Glutamatergic neuron (in vitro differentiated cells): Measurements from ENCODE around the gene ARF1. TPM values are rescaled to one million over a fixed set of nuclear protein-coding genes. Genes with fewer than 3 reads are reported as not detected.

Source experiments
- DNase-seq: peaks from one replicate; pipeline ENCODE4 v3.0.0; 2022
- H3K27ac Mint-ChIP-seq: one replicate; pipeline ENCODE4 v1.8.0; 2020; ENCODE audit warnings: mild to moderate bottlenecking, mixed read lengths, inconsistent platforms; ENCODE audit not compliant: unreplicated experiment
- H3K27me3 Mint-ChIP-seq: one replicate; pipeline ENCODE4 v1.8.0; 2020; ENCODE audit warnings: mild to moderate bottlenecking, moderate library complexity, mixed read lengths, inconsistent platforms; ENCODE audit not compliant: unreplicated experiment
- H3K36me3 Mint-ChIP-seq: one replicate; pipeline ENCODE4 v1.8.0; 2020; ENCODE audit warnings: mild to moderate bottlenecking, mixed read lengths, inconsistent platforms; ENCODE audit not compliant: unreplicated experiment
- H3K4me1 Mint-ChIP-seq: one replicate; pipeline ENCODE4 v1.8.0; 2020; ENCODE audit warnings: mild to moderate bottlenecking, low read depth, mixed read lengths, inconsistent platforms; ENCODE audit not compliant: unreplicated experiment
- H3K4me3 Mint-ChIP-seq: one replicate; pipeline ENCODE4 v1.8.0; 2020; ENCODE audit warnings: mild to moderate bottlenecking, mixed read lengths, inconsistent platforms; ENCODE audit not compliant: unreplicated experiment
- H3K9me3 Mint-ChIP-seq: one replicate; pipeline ENCODE4 v1.8.0; 2020; ENCODE audit warnings: mild to moderate bottlenecking, moderate library complexity, mixed read lengths, inconsistent platforms; ENCODE audit not compliant: unreplicated experiment
- total RNA-seq: library from RNA; stranded (reverse); fragmentation: NEBNext Ultra II Directional; extraction: Animal tissue kit (Norgen Biotek cat#: 25700); gene quantifications from one replicate; pipeline ENCODE4 v1.2.1, GENCODE V29; 2021; ENCODE audit not compliant: unreplicated experiment
- TF ChIP-seq, protein P1 (sequence below): fragments of 200-600 bp; sonication (generic); IDR thresholded peaks from one replicate; pipeline ENCODE4 v1.5.0; 2021; ENCODE audit not compliant: partially characterized antibody, unreplicated experiment

The ARF1 gene
- total RNA-seq, 1 donor from 2014 or later = 222 TPM

DNA sequence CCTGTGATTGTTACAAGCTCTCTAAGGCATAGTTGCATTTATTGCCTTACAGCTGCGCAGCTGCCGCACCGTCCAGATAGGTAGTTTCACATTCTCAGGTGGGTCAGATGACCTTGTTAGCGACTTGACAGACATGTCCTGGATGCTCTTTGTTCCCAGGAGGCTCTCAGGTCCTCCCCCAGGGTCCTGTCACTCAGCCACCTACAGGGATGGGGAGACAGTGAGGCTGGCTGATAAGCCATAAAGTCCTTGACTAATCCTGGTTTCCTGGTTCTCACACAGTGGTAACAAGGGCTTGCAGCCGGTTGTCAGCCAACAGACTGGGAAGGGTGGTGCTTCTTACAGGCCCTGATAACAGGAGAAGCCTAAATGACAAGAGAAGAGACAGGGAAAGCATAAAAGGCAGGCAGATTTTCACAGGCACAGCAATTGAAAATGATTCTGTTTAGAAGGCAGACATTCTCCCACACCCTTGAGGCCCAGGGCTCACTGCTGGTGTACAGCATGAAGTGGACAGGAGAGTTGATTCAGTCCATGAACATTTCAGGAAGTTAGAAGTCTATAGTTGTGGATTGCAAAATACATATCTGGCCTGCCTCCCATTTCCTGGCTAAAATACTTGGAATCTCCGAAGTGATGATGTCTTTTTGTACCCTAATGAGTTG is 2.9 kb downstream of the ARF1 start:
- Mint-ChIP-seq H3K9me3 (peaks cover 9% of the 10 kb centered on the region), H3K4me1 (peaks cover 33% of the 10 kb centered on the region), H3K27me3 (peaks cover 8% of the 10 kb centered on the region), H3K4me3 (peak overlapping the region; percentile 95), H3K27ac (peak overlapping the region; percentile 15), H3K36me3 (no peaks in the 10 kb centered on the region)
- TF ChIP-seq, protein P1, sequence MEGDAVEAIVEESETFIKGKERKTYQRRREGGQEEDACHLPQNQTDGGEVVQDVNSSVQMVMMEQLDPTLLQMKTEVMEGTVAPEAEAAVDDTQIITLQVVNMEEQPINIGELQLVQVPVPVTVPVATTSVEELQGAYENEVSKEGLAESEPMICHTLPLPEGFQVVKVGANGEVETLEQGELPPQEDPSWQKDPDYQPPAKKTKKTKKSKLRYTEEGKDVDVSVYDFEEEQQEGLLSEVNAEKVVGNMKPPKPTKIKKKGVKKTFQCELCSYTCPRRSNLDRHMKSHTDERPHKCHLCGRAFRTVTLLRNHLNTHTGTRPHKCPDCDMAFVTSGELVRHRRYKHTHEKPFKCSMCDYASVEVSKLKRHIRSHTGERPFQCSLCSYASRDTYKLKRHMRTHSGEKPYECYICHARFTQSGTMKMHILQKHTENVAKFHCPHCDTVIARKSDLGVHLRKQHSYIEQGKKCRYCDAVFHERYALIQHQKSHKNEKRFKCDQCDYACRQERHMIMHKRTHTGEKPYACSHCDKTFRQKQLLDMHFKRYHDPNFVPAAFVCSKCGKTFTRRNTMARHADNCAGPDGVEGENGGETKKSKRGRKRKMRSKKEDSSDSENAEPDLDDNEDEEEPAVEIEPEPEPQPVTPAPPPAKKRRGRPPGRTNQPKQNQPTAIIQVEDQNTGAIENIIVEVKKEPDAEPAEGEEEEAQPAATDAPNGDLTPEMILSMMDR = no peak
- DNase-seq = no peak

DNA sequence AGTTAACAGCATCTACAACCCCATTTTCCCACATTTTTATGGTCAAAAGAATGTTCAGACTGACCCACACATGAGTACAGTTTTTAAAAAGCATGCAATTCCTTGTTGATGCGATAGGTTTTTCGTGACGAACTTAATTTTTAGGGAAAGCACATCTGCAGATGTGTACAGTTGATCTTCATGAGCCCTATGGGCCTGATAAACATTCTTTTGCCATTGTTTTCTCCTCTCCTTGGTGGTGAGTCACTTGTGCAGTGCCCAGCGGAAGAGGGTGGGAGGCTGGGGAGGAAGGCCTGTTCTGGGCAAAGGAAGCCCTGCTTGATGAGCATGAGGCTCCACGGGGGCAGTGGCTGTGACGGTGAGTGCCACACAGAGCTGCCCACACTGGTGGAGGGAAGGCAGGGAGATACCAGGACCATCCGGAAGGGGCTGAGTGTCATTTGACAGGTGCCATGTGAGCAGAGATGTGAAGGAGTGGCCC is 5.3 kb downstream of the ARF1 start:
- TF ChIP-seq, protein P1 = no peak
- H3K27ac Mint-ChIP-seq = no peak overlapping the region
- no peaks in the 10 kb centered on the region for H3K36me3 Mint-ChIP-seq
- peaks cover 9% of the 10 kb centered on the region for H3K9me3 Mint-ChIP-seq
- H3K4me3 Mint-ChIP-seq = peak overlapping the region; percentile 11
- DNase-seq = no peak
- H3K27me3 Mint-ChIP-seq = peaks cover 6% of the 10 kb centered on the region
- peaks cover 44% of the 10 kb centered on the region for H3K4me1 Mint-ChIP-seq

- Mint-ChIP-seq H3K36me3 (no peaks in the 10 kb centered on the region), H3K4me1 (peaks cover 44% of the 10 kb centered on the region), H3K27me3 (peaks cover 5% of the 10 kb centered on the region), H3K9me3 (peaks cover 5% of the 10 kb centered on the region), H3K4me3 (peak overlapping the region; percentile 30), H3K27ac (peak overlapping the region; percentile 33)
- DNase-seq = no peak
- TF ChIP-seq, protein P1 = no peak
Measured at GRCh38 chr1:228088586-228089498, 6.3 kb downstream of the ARF1 start.

DNA sequence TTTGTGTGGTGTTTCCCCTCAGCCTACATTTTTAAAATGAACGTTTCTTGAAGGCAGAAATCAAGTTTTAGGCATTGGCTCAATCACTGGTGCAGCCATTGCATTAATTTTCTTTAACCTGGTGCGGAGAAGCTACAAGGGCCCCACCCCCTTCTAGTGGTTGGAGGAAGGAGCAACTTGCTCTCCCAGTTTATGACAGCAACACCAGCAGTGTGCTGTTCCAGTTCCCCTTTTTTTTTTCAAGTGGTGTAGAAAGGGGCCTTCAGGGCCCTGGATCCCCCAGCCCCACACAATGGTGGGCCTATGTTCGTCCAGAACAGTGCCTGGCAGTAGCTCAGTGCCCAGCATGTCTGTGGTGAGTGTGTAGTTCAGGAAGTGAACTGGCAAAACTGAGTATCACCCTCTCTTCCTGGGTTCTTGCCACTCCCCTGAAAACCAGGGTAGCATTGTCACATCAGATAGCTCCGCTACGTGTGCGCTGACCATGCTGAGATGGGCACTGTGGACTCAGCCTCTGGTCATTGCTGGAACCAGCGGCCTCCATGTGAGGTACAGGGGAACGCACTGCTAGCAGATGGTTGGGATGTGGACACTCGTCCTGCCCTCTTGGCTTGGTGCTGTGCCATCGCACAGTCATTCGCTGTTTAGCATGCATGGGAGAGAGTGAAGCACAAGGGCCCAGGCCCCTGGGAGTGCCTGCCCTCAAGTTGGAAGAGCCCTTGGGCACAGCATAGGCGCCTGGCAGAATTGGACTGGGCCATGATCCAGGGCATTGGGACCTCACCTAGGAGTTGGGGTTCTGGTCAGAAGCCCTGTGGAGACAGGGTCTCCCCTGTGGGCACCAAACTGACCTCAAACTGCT is 7.2 kb downstream of the ARF1 start:
- Mint-ChIP-seq H3K4me3 (peak overlapping the region; percentile 1), H3K27ac (no peak overlapping the region), H3K4me1 (peaks cover 39% of the 10 kb centered on the region), H3K9me3 (peaks cover 8% of the 10 kb centered on the region), H3K27me3 (peaks cover 4% of the 10 kb centered on the region), H3K36me3 (peaks cover 8% of the 10 kb centered on the region)
- TF ChIP-seq, protein P1 = no peak
- no peak for DNase-seq
